RWPE2 (cell line): ENCODE measurements around the gene ZNF747.
"Not testable (repeated sequence)": the region's sequence is repeated elsewhere in the genome, so short reads cannot be mapped to it uniquely, and the experiment has no call there.

ENCODE experiments used
- ATAC-seq: fragments of 200-7000 bp; cut with Tn5 transposase; 3 replicates; pipeline ENCODE4 v1.9.1; 2021; ENCODE audit warnings: low read depth
- DNase-seq: peaks from one replicate; pipeline ENCODE4 v3.0.0-alpha.2; 2020; ENCODE audit warnings: low spot score
- H3K27ac ChIP-seq: fragments of 450-650 bp; 2 replicates; pipeline ENCODE4 v1.5.1; 2017; ENCODE audit warnings: mild to moderate bottlenecking; ENCODE audit not compliant: poor library complexity, severe bottlenecking
- H3K27me3 ChIP-seq: fragments of 250-450 bp; sonication (Bioruptor Pico); 2 replicates; pipeline ENCODE4 v1.5.1; 2021; ENCODE audit warnings: mild to moderate bottlenecking, moderate library complexity; ENCODE audit not compliant: insufficient read depth, poor library complexity, severe bottlenecking
- H3K36me3 ChIP-seq: fragments of 250-450 bp; sonication (Bioruptor Pico); 2 replicates; pipeline ENCODE4 v1.5.1; 2020; ENCODE audit warnings: low read depth, mild to moderate bottlenecking, moderate library complexity
- H3K4me1 ChIP-seq: fragments of 250-450 bp; sonication (Bioruptor Pico); 2 replicates; pipeline ENCODE4 v1.5.1; 2021; ENCODE audit warnings: mild to moderate bottlenecking, moderate library complexity; ENCODE audit not compliant: insufficient read depth, poor library complexity, severe bottlenecking
- H3K4me3 ChIP-seq: fragments of 250-450 bp; sonication (Bioruptor Pico); 2 replicates; pipeline ENCODE4 v1.5.1; 2021; ENCODE audit warnings: mild to moderate bottlenecking, moderate library complexity; ENCODE audit not compliant: severe bottlenecking
- H3K9me3 ChIP-seq: fragments of 250-450 bp; sonication (Bioruptor Pico); 2 replicates; pipeline ENCODE4 v1.5.1; 2021; ENCODE audit warnings: mild to moderate bottlenecking, moderate library complexity; ENCODE audit not compliant: severe bottlenecking
- TF ChIP-seq, protein P1 (sequence below): fragments of 450-650 bp; IDR thresholded peaks from one replicate; pipeline ENCODE4 v1.5.1; 2017; ENCODE audit warnings: mild to moderate bottlenecking, moderate library complexity; ENCODE audit not compliant: poor library complexity, severe bottlenecking

ZNF747 gene

DNA sequence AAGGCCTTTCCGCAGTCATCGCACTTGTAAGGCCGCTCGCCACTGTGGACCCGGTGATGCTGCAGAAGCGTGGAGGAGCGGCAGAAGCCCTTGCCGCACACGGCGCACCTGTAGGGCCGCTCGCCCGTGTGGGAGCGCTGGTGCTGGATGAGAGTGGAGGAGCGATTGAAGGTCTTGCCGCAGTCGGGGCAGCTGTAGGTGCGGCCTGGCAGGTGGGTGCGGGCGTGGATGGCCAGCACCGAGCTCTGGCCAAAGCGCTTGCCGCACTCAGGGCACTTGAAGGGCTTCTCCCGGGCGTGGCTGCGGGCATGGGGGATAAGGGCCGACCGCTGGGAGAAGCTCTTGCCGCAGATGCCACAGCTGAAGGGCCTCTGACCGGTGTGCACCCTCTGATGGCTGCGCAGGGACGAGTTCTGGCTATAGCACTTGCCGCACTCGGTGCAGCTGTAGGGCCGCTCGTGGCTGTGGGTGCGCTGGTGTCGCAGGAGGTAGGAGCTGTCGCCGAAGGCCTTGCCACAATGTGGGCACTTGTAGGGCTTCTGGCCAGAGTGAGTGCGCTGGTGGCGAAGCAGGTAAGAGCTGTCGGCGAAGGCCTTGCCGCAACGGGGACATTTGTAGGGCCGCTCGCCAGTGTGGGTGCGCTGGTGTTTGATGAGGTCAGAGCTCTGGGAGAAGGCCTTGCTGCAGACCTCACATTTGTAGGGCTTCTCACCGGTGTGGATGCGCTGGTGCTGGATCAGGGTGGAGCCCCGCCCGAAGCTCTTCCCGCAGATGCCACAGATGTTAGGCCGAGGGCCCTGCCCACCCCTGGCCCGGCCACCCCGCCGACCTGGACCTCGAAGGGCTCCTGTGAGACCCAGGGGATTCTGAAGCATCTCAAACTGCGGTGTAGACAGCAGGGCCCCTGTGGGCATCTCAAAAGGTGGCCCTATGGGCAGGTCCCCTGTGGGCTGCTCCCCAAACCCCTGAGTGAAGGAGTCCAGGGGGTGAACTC, 9.8 kb downstream of the ZNF747 start:
- Histone ChIP-seq H3K27ac (no peak overlapping the region), H3K4me1 (peaks cover 9% of the 10 kb centered on the region)

DNA sequence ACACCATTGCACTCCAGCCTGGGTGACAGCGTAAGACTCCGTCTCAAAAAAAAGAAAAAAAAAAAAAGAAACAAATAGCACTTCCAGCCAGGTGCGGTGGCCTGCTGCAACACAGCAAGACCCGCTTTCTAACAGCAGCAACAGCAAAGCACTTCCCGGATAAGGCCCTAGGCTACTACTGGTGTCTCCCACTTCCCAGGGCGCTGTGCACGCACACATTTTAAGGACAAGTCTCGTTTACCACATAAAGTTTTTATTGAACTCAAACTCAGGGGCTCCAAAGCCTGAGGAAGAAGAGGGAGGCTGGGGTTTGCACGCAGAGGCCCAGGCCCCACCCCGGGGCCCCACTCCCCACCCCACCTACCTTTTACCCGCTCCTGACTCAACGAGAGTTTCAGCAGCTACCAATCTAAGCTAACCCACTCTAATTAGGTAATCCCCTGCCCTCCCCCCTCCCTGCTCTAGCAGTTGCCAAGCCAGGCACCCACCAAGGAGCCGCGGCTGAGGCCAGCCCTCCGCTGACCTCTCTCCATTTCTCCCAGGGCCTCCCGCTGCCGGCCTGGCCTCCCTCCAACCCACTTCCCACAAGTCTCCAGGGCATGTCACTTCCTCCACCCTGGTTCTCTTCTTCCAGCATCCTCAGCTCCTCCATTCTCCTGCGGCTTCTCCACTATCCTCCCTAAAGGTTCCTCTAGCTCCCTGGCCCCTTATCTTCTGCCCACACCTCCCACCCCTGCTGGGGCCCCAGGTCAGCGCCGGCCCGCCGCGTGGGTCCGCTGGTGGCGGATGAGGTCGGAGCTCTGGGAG, 10.7 kb downstream of the ZNF747 start:
- TF ChIP-seq, protein P1, sequence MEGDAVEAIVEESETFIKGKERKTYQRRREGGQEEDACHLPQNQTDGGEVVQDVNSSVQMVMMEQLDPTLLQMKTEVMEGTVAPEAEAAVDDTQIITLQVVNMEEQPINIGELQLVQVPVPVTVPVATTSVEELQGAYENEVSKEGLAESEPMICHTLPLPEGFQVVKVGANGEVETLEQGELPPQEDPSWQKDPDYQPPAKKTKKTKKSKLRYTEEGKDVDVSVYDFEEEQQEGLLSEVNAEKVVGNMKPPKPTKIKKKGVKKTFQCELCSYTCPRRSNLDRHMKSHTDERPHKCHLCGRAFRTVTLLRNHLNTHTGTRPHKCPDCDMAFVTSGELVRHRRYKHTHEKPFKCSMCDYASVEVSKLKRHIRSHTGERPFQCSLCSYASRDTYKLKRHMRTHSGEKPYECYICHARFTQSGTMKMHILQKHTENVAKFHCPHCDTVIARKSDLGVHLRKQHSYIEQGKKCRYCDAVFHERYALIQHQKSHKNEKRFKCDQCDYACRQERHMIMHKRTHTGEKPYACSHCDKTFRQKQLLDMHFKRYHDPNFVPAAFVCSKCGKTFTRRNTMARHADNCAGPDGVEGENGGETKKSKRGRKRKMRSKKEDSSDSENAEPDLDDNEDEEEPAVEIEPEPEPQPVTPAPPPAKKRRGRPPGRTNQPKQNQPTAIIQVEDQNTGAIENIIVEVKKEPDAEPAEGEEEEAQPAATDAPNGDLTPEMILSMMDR = no peak
- Histone ChIP-seq H3K27ac (no peak overlapping the region), H3K27me3 (no peaks in the 10 kb centered on the region), H3K4me3 (no peak overlapping the region), H3K4me1 (peaks cover 9% of the 10 kb centered on the region), H3K36me3 (peaks cover 9% of the 10 kb centered on the region; the same call in 1 of the 2 replicates), H3K9me3 (no peaks in the 10 kb centered on the region)
- ATAC-seq (no peak), DNase-seq (no peak)

More for the DNA sequence above, 9.8 kb downstream of the ZNF747 start:
- TF ChIP-seq, protein P1 = no peak
- no peaks in the 10 kb centered on the region for H3K9me3 ChIP-seq
- peaks cover 9% of the 10 kb centered on the region; the same call in 1 of the 2 replicates for H3K36me3 ChIP-seq
- ATAC-seq (no peak), DNase-seq (no peak)
- H3K27me3 ChIP-seq = no peaks in the 10 kb centered on the region
- no peak overlapping the region for H3K4me3 ChIP-seq

DNA sequence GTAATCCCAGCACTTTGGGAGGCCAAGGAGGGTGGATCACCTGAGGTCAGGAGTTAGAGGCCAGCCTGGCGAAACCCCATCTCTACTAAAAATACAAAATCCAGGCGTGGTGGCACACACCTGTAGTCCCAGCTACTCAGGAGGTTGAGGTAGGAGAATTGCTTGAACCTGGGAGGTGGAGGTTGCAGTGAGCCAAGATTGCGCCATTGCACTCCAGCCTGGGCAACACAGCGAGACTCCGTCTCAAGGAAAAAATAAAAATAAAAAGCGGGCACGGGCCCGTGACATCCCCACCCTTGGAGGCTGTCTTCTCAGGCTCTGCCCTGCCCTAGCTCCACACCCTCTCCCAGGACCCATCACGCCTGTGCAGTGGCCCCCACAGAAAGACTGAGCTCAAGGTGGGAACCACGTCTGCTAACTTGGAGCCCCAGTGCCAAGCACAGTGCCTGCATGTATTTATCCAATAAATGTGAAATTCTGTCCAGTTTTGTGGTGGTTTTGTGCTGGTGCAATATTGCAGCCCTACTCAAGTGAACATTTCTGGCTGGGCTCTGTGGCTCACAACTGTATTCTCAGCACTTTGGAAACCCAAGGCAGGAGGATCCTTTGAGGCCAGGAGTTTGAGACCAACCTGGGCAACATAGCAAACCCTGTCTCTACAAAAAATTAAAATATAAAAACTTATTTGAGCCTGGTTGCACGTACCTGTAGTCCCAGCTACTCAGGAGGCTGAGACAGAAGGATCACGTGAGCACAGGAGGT, 11.8 kb downstream of the ZNF747 start:
- not testable (repeated sequence) for ATAC-seq, H3K4me3 ChIP-seq, H3K9me3 ChIP-seq, H3K27ac ChIP-seq, DNase-seq, H3K4me1 ChIP-seq, H3K36me3 ChIP-seq, H3K27me3 ChIP-seq

DNA sequence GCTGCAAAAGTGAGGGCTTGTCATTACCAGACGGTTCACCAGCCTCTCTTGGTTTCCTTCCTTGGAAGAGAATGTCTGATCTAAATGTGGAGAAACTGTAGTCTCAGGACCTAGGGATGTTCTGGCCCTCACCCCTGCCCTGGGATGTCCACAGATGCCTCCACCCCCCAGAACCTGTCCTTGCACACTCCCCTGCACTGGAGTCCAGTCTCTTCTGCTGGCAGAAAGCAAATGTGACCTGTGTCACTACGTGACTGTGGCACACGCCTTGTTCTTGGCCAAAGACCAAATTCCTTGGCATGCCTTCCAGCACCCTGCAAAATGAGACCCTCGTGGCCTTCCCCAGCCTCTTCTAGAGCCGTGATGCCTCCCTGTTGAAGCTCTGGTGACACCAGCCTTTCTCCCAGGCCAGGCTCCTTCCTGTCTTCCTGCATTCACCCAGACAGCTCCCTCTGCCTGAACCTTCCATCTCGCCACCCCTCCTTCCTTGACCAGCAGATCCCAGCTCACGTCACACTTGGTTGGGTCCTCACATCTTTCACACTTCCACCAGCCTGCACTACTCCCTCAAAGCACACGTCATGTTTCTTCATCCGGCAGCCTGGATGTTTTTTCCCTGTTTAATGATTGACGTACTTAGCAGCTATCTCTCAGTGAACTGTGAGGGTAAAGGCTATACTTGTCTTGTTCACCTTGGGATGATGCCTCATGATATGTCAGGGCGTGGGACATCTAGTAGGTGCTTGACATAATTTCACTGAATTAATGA, 12.6 kb downstream of the ZNF747 start:
- no peak for ATAC-seq
- TF ChIP-seq, protein P1 = no peak
- Histone ChIP-seq H3K4me3 (no peak overlapping the region), H3K9me3 (no peaks in the 10 kb centered on the region), H3K27ac (no peak overlapping the region), H3K36me3 (peaks cover 9% of the 10 kb centered on the region; the same call in 1 of the 2 replicates), H3K4me1 (no peaks in the 10 kb centered on the region), H3K27me3 (no peaks in the 10 kb centered on the region)
- DNase-seq = no peak
